A204.1 (cell line): ENCODE data around the gene ZNF365.

ENCODE experiments used
- FAIRE-seq: peaks from 2 replicates; lab custom pipeline; 2012; peaks lifted over from hg19 to GRCh38; lab: Jason Lieb, UNC

Gene ZNF365

DNA sequence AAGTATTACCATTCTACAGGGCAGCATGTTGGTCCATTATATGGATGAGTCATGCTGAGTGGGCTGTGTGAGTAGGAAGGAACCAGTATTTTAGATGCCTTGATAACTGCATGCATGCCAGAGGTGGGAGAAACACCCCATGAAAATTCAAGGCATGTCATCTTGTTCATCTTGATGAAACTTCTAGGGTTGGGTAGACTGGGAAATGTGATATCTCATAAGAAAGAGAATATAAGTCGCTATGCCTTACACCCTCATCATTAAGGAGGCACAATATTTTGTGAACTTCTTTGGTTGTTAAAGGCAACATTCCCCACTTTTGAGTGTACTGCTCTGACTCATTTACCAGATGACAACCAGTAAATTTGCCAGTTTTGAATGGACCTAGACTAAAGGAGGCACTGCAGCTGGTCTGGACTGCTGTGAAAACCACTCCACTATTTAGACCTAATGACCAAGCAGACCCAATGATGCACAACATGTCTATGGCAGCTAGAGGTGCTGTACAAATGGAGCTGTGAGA lies 48.0 kb downstream of the ZNF365 start:
- no peak for FAIRE-seq

DNA sequence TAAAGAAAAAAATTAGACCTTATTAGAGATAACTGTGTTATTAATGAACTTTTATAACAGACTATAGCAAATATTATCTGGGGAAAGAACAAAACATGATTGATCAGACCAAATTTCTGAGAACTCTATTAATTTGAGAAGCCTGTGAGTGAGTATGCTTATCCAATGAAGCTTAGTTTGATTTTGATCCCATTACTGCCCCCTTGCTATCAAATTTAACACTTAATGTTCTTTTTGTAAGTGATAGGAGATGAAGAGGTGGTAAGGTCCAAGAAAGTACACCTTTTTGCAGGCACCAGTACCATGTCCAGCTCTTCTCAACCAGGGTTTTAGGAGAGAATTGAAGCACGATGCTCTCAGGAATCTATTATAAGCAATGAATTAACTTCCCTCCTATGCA lies 49.9 kb downstream of the ZNF365 start:
- no peak for FAIRE-seq

DNA sequence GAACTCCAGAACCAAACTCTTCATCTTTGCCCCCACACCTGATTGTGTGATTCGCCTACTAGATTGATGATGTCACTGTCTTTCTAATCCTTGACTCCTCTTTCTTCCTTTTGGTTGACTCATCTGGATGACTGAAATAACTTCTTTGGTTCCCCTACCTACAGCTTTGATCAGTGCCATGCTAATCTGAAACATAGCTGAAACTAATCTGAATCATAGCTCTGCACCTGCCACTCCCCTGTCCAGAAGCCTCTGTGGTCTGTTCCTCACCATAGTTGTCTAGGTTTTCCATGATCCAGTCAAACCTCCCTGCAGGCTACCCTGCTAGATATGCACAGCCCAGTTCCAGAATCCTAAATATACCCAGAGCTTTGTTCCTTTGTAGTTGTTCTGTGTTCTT lies 51.9 kb downstream of the ZNF365 start:
- FAIRE-seq: no peak

GRCh38 chr10:62426600-62426999 lies 52.4 kb downstream of the ZNF365 start:
- FAIRE-seq: no peak

- FAIRE-seq: no peak
These were observed 56.7 kb downstream of the ZNF365 start for GRCh38 chr10:62430881-62431280.

GRCh38 chr10:62433181-62433692 lies 59.1 kb downstream of the ZNF365 start:
- FAIRE-seq: no peak

GRCh38 chr10:62433901-62434300 lies 59.7 kb downstream of the ZNF365 start:
- FAIRE-seq: no peak

- peak; percentile 80 for FAIRE-seq
These were observed 63.5 kb downstream of the ZNF365 start for GRCh38 chr10:62437696-62438095.

GRCh38 chr10:62442006-62442405 lies 67.8 kb downstream of the ZNF365 start:
- FAIRE-seq: no peak

GRCh38 chr10:62442894-62443669 lies 68.9 kb downstream of the ZNF365 start:
- FAIRE-seq: no peak

- no peak for FAIRE-seq
These were observed 69.7 kb downstream of the ZNF365 start for GRCh38 chr10:62443866-62444265.

- FAIRE-seq: no peak
These were observed 72.5 kb downstream of the ZNF365 start for GRCh38 chr10:62446627-62447026.

GRCh38 chr10:62450912-62451610 lies 76.9 kb downstream of the ZNF365 start:
- FAIRE-seq: no peak

- FAIRE-seq: no peak
These were observed 77.4 kb downstream of the ZNF365 start for GRCh38 chr10:62451611-62451975.
